Measurements from ENCODE around the gene CCDC200.
A peak's percentile ranks its signal among the peaks of the same experiment; 100 is the strongest.
"Not testable (repeated sequence)": the region's sequence is repeated elsewhere in the genome, so short reads cannot be mapped to it uniquely, and the experiment has no call there.

The CCDC200 gene

DNA sequence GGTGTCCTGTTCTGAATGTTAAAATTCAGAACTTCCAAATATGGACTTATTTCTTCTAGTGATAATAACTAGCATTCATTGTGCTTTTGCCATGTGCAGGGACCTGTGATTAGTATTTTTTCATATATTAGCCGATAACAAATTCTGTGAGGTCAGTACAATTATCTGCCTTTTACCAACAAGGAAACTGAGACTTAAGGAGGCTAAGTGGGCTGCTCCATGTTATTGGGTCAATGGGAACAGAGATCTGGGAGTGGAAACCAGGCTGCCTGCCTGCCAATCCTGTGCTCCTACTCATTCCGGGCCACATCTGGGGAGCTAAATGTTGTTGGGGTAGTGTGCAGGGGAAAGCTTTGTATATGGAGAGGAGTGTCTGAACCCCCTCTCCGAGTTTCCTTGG is 13.1 kb downstream of the CCDC200 start:
- no peak for DNase-seq

DNA sequence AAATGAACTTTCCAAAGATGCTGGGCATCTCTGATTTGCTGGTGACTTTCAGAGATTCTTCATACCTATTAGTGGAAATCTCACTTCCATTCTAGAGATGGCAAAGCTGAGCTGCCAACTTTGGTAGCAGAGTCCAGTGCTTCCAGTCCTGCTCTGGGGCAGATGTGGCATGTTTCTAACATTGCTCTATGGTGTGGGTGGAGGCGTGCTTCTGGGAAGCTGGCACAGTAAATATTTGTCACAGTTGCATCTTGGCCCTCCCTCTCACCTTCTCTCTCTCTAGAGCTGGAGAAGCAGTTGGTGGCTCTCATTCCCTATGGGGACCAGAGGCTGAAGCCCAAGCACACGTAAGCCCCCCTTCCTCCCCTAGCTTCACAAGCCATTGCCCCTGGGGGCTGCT is 14.9 kb downstream of the CCDC200 start:
- DNase-seq, result no peak

- DNase-seq, result no peak
These were observed 15.6 kb downstream of the CCDC200 start for GRCh38 chr17:43212641-43213490.

DNA sequence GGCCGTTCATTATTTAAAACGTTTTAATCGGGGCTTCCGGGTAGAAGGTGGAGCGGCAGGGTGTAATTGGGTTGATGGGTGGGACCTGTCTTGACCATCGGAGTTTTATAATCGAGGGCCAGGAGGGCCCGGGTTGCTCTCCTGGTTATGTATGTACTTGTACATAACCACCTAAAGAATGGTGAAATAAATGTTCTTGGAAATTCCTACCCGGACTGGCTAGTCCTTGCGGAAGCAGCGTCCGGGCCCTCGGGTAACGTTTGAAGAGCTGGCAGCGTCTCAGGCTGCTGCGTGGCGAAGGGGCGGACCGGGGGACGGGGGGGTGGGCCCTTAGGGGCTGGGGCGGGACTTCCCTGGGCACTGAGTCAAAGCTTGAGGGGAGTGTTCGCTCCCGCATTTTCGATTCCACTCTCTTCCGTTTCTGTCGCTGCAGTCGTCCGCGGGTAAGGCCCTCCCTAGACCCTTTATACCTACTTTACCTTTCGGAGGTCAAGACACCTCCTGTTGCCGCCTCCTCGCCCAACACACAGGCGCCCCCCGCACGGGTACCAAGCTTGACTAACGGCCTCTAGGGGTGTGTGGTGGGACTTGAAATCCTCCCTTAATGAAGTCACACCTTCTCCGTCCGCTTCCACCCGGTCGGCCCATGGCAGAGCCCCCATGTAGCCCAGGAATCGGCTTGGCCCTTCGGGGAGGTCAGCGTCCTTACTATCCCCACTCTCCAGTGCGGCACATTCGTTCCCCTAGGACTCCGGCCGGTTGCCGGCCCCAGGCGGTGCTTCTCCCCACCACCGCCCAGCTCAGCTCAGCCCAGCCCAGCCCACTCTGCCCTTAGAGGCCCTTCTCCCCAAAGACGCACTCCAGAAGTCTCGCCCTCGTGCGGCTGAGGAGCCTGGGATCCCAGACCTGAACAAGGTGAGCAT is 16.7 kb downstream of the CCDC200 start, which contains the start of gene TMEM106A:
TMEM106A (plus strand) TSS at position 396 of the 923 bp plus-strand sequence. CDS start 1,167 bp downstream, outside the sequence.
- peak; percentile 1 for DNase-seq

- DNase-seq, result no peak
These were observed 17.3 kb downstream of the CCDC200 start for GRCh38 chr17:43211123-43211479.

GRCh38 chr17:43210576-43210975 is 17.8 kb downstream of the CCDC200 start:
- no peak for DNase-seq

GRCh38 chr17:43203013-43203412 is 25.4 kb downstream of the CCDC200 start:
- DNase-seq, result not testable (repeated sequence)

GRCh38 chr17:43200127-43200526 is 28.3 kb downstream of the CCDC200 start:
- no peak for DNase-seq

DNA sequence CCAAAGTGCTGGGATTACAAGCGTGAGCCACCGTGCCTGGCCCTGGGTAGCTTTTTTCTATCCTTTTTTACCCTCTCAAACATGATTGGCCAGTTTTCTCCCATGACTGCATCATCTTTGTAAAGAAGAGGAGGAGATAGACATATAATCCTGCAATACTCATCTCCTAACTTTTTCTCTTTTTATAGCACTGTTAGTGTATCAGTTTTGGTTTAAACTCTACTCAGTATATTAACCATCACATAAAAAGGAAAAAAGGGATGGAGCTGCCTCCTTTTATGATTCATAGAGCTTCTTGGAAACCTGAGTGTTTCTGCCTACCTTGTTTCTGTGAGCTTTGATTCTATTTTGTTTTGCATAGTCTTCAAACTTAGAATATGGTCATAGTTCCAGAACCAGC is 28.8 kb downstream of the CCDC200 start:
- DNase-seq, result no peak

GRCh38 chr17:43193251-43193650 is 35.2 kb downstream of the CCDC200 start:
- DNase-seq, result no peak

DNA sequence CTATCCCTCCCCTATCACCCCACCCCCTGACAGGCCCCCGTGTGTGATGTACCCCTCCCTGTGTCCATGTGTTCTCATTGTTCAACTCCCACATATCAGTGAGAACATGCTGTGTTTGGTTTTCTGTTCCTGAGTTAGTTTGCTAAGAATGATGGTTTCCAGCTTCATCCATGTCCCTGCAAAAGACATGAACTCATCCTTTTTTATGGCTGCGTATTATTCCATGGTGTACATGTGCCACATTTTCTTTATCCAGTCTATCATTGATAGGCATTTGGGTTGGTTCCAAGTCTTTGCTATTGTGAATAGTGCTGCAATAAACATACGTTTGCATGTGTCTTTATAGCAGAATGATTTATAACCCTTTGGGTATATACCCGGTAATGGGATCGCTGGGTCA is 41.8 kb downstream of the CCDC200 start:
- DNase-seq, result not testable (repeated sequence)

GRCh38 chr17:43183921-43184320 is 44.5 kb downstream of the CCDC200 start:
- no peak for DNase-seq

GRCh38 chr17:43176119-43176570 is 52.3 kb downstream of the CCDC200 start:
- no peak for DNase-seq

- no peak for DNase-seq
These were observed 53.0 kb downstream of the CCDC200 start for GRCh38 chr17:43175213-43176118.

DNA sequence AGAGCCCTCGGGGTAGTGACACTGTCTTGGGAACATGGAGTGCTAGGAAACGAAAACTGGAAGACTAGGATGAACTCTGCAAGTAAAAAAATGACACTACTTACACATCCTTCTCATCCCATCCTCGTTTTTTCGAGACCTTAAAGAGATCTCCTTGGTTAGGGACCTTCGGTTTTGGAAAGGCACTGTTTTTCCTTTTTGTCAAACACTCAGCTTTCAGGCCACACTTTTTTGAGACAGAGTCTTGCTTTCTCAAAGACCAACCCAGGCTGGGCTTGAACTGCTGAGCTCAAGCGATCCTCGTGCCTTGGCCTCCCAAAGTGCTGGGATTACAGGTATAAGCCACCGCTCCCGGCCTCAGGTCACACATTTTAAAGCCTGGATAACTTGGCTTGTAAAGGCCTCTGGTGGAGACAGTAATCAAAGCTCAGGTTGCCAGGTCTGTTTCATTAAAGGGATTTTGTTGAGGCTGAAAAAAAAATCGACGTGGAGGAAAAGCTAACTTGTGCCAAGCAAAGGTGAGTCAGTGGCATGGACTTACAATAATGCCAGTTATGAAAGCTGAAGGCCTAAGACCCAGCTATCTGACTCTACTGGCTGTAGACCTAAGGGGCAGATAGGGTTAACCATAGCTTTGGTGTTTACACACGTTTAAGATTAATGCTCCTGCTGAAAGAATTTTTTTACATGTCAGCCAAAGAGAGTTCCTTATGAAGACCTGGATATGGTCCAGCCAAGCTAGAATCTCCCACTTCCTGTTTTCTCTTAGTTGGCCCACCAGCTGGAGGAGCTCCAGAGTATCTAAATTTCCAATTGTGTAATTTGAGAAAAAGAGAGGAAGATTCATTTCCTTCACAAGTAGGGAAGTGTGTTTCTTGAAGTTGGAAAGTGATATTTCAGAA is 56.6 kb downstream of the CCDC200 start:
- DNase-seq, result peak; percentile 22

Measured in DMS153 (cell line).